Spleen (tissue), 11 donors: ENCODE results near the gene MAPK8IP3. TPM values are rescaled to one million over a fixed set of nuclear protein-coding genes. Genes with fewer than 3 reads are reported as not detected.

Experiments used
- DNase-seq: peaks from one replicate; pipeline ENCODE4 v3.0.0-alpha.2; 2020
- H3K27ac ChIP-seq, 8 donors: fragments of 200-600 bp; sonication (generic) in 7 of 8; 1 replicate in 4 of 8; 2 replicates in 4 of 8; pipeline versions ENCODE4 v1.5.0 to v1.8.0; 2016 to 2021; ENCODE audit warnings: inconsistent platforms in 4 of 8, mild to moderate bottlenecking in 4 of 8, moderate library complexity in 1 of 8
- H3K27me3 ChIP-seq, 7 donors: fragments of 200-600 bp; sonication (generic) in 6 of 7; replicated peaks in 1 of 7; 1 replicate in 4 of 7; 2 replicates in 3 of 7; pipeline versions ENCODE4 v1.5.0 to v1.8.0; 2016 to 2021; ENCODE audit warnings: inconsistent platforms in 3 of 7, mild to moderate bottlenecking in 1 of 7
- H3K36me3 ChIP-seq, 6 donors: fragments of 200-600 bp; sonication (generic) in 5 of 6; 1 replicate in 4 of 6; 2 replicates in 2 of 6; pipeline versions ENCODE4 v1.5.0 to v1.8.0; 2016 to 2021; ENCODE audit warnings: inconsistent platforms in 2 of 6
- H3K4me1 ChIP-seq, 6 donors: fragments of 200-600 bp; sonication (generic) in 5 of 6; 1 replicate in 3 of 6; 2 replicates in 3 of 6; pipeline versions ENCODE4 v1.5.0 to v1.8.0; 2016 to 2021; ENCODE audit warnings: inconsistent platforms in 3 of 6
- H3K4me3 ChIP-seq, 8 donors: fragments of 200-600 bp; sonication (generic) in 7 of 8; 1 replicate in 4 of 8; 2 replicates in 4 of 8; pipeline versions ENCODE4 v1.5.0 to v1.8.0; 2016 to 2021; ENCODE audit warnings: inconsistent platforms in 4 of 8, mild to moderate bottlenecking in 4 of 8, moderate library complexity in 2 of 8
- H3K9me3 ChIP-seq, 8 donors: fragments of 200-600 bp; sonication (generic) in 7 of 8; 1 replicate in 4 of 8; 2 replicates in 4 of 8; pipeline versions ENCODE4 v1.5.0 to v1.8.0; 2016 to 2021; ENCODE audit warnings: inconsistent platforms in 4 of 8
- CTCF ChIP-seq, 11 experiments: fragments of 200-600 bp in 7 of 11; fragments of 450-650 bp in 4 of 11; sonication (generic) in 4 of 11; IDR thresholded peaks in 8 of 11; conservative IDR thresholded peaks in 3 of 11; 1 replicate in 7 of 11; 2 replicates in 4 of 11; pipeline versions ENCODE4 v1.4.0 to v1.8.0; 2016 to 2021; ENCODE audit warnings: antibody characterized with exemption in 11 of 11, inconsistent platforms in 4 of 11, mild to moderate bottlenecking in 1 of 11
- POLR2A ChIP-seq, 3 donors: fragments of 450-650 bp; IDR thresholded peaks; one replicate each; pipeline ENCODE4 v1.5.1; 2017; ENCODE audit warnings: antibody characterized with exemption in 3 of 3, mild to moderate bottlenecking in 1 of 3
- POLR2AphosphoS5 ChIP-seq, 3 donors: sonication (generic); formaldehyde crosslinking; IDR thresholded peaks; one replicate each; pipeline ENCODE4 v1.5.1; 2017; ENCODE audit warnings: antibody characterized with exemption in 3 of 3
- WGBS, 5 donors: extraction: QIAGEN DNeasy Blood & Tissue Kit in 3 of 5; methylation state at CpG; one replicate each; pipeline versions ENCODE4 v1.1.5 to v1.1.7; 2013 to 2018; 5-methylcytosine and 5-hydroxymethylcytosine counted together
- intact Hi-C: fragments of 100-400 bp; cut with DNase I; formaldehyde crosslinking; loops from one replicate; pipeline ENCODE4 v1.15.0; 2023; ENCODE audit warnings: low total_unique reads
- polyA plus RNA-seq, 3 donors: library from polyadenylated mRNA; stranded (reverse); fragments of 200-250 nt; gene quantifications; one replicate each; pipeline ENCODE4 v1.2.1, GENCODE V29; 2013
- total RNA-seq, 7 donors: library from RNA; depleted of rRNA in 3 of 7; stranded (reverse); fragments of >200 nt in 3 of 7; fragmentation: NEBNext Ultra II Directional in 4 of 7; extraction: Animal tissue kit (Norgen Biotek cat#: 25700) in 4 of 7; gene quantifications; one replicate each; pipeline versions ENCODE4 v1.1.0 to v1.2.1, GENCODE V29; 2016 to 2021
- donor health status: healthy with polysubstance abuse.
- donor health status: DM: no; HTN: no; CAD: no; lungs with moderate emphysema.
- donor health status: DM: no; HTN: no; CAD: no.
- donor health status: Bipolar disorder and iron deficiency.
- donor health status: healthy.
- donor health status: DM: no; HTN: no; CAD: no.
- donor health status: DM: yes; HTN: yes; CAD: no.

MAPK8IP3 gene
- total and polyA plus RNA-seq, 10 donors: 27.2 to 134 (median 114) TPM

GRCh38 chr16:1775006-1775845 is 69.2 kb downstream of the MAPK8IP3 start:
- H3K9me3 ChIP-seq: no peaks in the 10 kb centered on the region
- H3K4me3 ChIP-seq: peak overlapping the region in 1 of 8 donors; percentile 98
- peaks cover 24 to 91% (median 40%) of the 10 kb centered on the region in 6 donors for H3K4me1 ChIP-seq
- no peak for DNase-seq
- peak overlapping the region in 2 of 8 donors; percentile 96 to 97 for H3K27ac ChIP-seq
- WGBS, 5 donors: 94 to 97% (median 95%) methylated on average over 25 to 30 of the region's 30 CpGs
- H3K27me3 ChIP-seq: no peaks in the 10 kb centered on the region
- peaks cover 0 to 55% (median 33%) of the 10 kb centered on the region in 6 donors for H3K36me3 ChIP-seq
- intact Hi-C loops: no loop called here
- TF ChIP-seq POLR2AphosphoS5 (IDR thresholded peaks at IDR 0.05): peak in 1 of 3 donors; percentile 13
- no peak for TF ChIP-seq POLR2A (IDR thresholded peaks at IDR 0.05)
- no peak for TF ChIP-seq CTCF (IDR thresholded peaks at IDR 0.05 in 8 of 11, conservative IDR thresholded peaks at IDR 0.05 in 3 of 11)

- H3K36me3 ChIP-seq: peaks cover 0 to 64% (median 36%) of the 10 kb centered on the region in 6 donors
- H3K4me1 ChIP-seq: peaks cover 27 to 91% (median 41%) of the 10 kb centered on the region in 6 donors
- intact Hi-C loops: no loop called here
- 73 to 88% (median 86%) methylated on average over 13 to 28 of the region's 28 CpGs for WGBS, 5 donors
- no peak overlapping the region for H3K27ac ChIP-seq
- H3K9me3 ChIP-seq: no peaks in the 10 kb centered on the region
- DNase-seq: no peak
- H3K27me3 ChIP-seq: no peaks in the 10 kb centered on the region
- H3K4me3 ChIP-seq: no peak overlapping the region
- TF ChIP-seq POLR2AphosphoS5 (IDR thresholded peaks at IDR 0.05): peak; percentile 4 to 69 (median 25)
- TF ChIP-seq POLR2A (IDR thresholded peaks at IDR 0.05): no peak
- no peak for TF ChIP-seq CTCF (IDR thresholded peaks at IDR 0.05 in 8 of 11, conservative IDR thresholded peaks at IDR 0.05 in 3 of 11)
These were observed 70.1 kb downstream of the MAPK8IP3 start for GRCh38 chr16:1775846-1776671.

GRCh38 chr16:1776672-1776955 is 70.6 kb downstream of the MAPK8IP3 start:
- H3K4me1 ChIP-seq: peaks cover 32 to 93% (median 46%) of the 10 kb centered on the region in 6 donors
- intact Hi-C loops: no loop called here
- no peaks in the 10 kb centered on the region for H3K27me3 ChIP-seq
- 89 to 95% (median 90%) methylated on average over 7 to 13 of the region's 13 CpGs for WGBS, 5 donors
- TF ChIP-seq CTCF (IDR thresholded peaks at IDR 0.05 in 8 of 11, conservative IDR thresholded peaks at IDR 0.05 in 3 of 11) (no peak), POLR2AphosphoS5 (IDR thresholded peaks at IDR 0.05) (peak; percentile 2 to 38 (median 5))
- H3K36me3 ChIP-seq: peaks cover 0 to 65% (median 36%) of the 10 kb centered on the region in 6 donors
- DNase-seq: no peak
- H3K27ac ChIP-seq: no peak overlapping the region
- H3K9me3 ChIP-seq: no peaks in the 10 kb centered on the region
- H3K4me3 ChIP-seq: no peak overlapping the region

GRCh38 chr16:1776991-1777374 is 71.0 kb downstream of the MAPK8IP3 start:
- peaks cover 30 to 93% (median 46%) of the 10 kb centered on the region in 6 donors for H3K4me1 ChIP-seq
- no peaks in the 10 kb centered on the region for H3K9me3 ChIP-seq
- TF ChIP-seq POLR2AphosphoS5 (IDR thresholded peaks at IDR 0.05) (peak in 2 of 3 donors; percentile 30 to 41), POLR2A (IDR thresholded peaks at IDR 0.05) (no peak), CTCF (IDR thresholded peaks at IDR 0.05 in 8 of 11, conservative IDR thresholded peaks at IDR 0.05 in 3 of 11) (no peak)
- DNase-seq: no peak
- H3K27me3 ChIP-seq: no peaks in the 10 kb centered on the region
- intact Hi-C loops: no loop called here
- H3K4me3 ChIP-seq: no peak overlapping the region
- no peak overlapping the region for H3K27ac ChIP-seq
- WGBS, 5 donors: 88 to 94% (median 93%) methylated on average over 16 to 22 of the region's 22 CpGs
- peaks cover 0 to 65% (median 36%) of the 10 kb centered on the region in 6 donors for H3K36me3 ChIP-seq
